ENCODE results near the gene GRK5. TPM values are rescaled to one million over a fixed set of nuclear protein-coding genes. Genes with fewer than 3 reads are reported as not detected.
"Not testable (repeated sequence)": the region's sequence is repeated elsewhere in the genome, so short reads cannot be mapped to it uniquely, and the experiment has no call there.

Gene GRK5
- total RNA-seq, 1 donor from 2014 or later = 77.6 TPM

- no peak for TF ChIP-seq CTCF (IDR thresholded peaks at IDR 0.05; ENCODE audit: partially characterized antibody, unreplicated experiment)
- Mint-ChIP-seq H3K4me1 (ENCODE audit: low read depth, unreplicated experiment) (peaks cover 7% of the 10 kb centered on the region), H3K9me3 (ENCODE audit: unreplicated experiment) (peaks cover 17% of the 10 kb centered on the region), H3K27me3 (ENCODE audit: unreplicated experiment) (peaks cover 8% of the 10 kb centered on the region), H3K4me3 (ENCODE audit: unreplicated experiment) (no peak overlapping the region), H3K27ac (ENCODE audit: unreplicated experiment) (no peak overlapping the region), H3K36me3 (ENCODE audit: unreplicated experiment) (peaks cover 31% of the 10 kb centered on the region)
- no peak for DNase-seq
Observed at GRCh38 chr10:119429771-119430170, 222.4 kb downstream of the GRK5 start.

GRCh38 chr10:119431034-119431772 is 223.8 kb downstream of the GRK5 start:
- Mint-ChIP-seq H3K36me3 (ENCODE audit: unreplicated experiment) (peaks cover 34% of the 10 kb centered on the region), H3K4me1 (ENCODE audit: low read depth, unreplicated experiment) (no peaks in the 10 kb centered on the region), H3K9me3 (ENCODE audit: unreplicated experiment) (peaks cover 24% of the 10 kb centered on the region), H3K4me3 (ENCODE audit: unreplicated experiment) (no peak overlapping the region), H3K27ac (ENCODE audit: unreplicated experiment) (no peak overlapping the region), H3K27me3 (ENCODE audit: unreplicated experiment) (peaks cover 3% of the 10 kb centered on the region)
- TF ChIP-seq CTCF (IDR thresholded peaks at IDR 0.05; ENCODE audit: partially characterized antibody, unreplicated experiment) = no peak
- DNase-seq = no peak

GRCh38 chr10:119431773-119432135 is 224.4 kb downstream of the GRK5 start:
- H3K27me3 Mint-ChIP-seq (ENCODE audit: unreplicated experiment) = peaks cover 3% of the 10 kb centered on the region
- H3K4me1 Mint-ChIP-seq (ENCODE audit: low read depth, unreplicated experiment) = no peaks in the 10 kb centered on the region
- no peak for TF ChIP-seq CTCF (IDR thresholded peaks at IDR 0.05; ENCODE audit: partially characterized antibody, unreplicated experiment)
- peaks cover 34% of the 10 kb centered on the region for H3K36me3 Mint-ChIP-seq (ENCODE audit: unreplicated experiment)
- H3K9me3 Mint-ChIP-seq (ENCODE audit: unreplicated experiment) = peaks cover 24% of the 10 kb centered on the region
- no peak overlapping the region for H3K4me3 Mint-ChIP-seq (ENCODE audit: unreplicated experiment)
- H3K27ac Mint-ChIP-seq (ENCODE audit: unreplicated experiment) = no peak overlapping the region
- no peak for DNase-seq

- not testable (repeated sequence) for H3K4me3 Mint-ChIP-seq (ENCODE audit: unreplicated experiment); H3K27me3 Mint-ChIP-seq (ENCODE audit: unreplicated experiment); DNase-seq; H3K27ac Mint-ChIP-seq (ENCODE audit: unreplicated experiment); H3K4me1 Mint-ChIP-seq (ENCODE audit: low read depth, unreplicated experiment)
- Mint-ChIP-seq H3K36me3 (ENCODE audit: unreplicated experiment) (peaks cover 37% of the 10 kb centered on the region), H3K9me3 (ENCODE audit: unreplicated experiment) (peaks cover 25% of the 10 kb centered on the region)
Observed at GRCh38 chr10:119434942-119435341, 227.6 kb downstream of the GRK5 start.

- TF ChIP-seq CTCF (IDR thresholded peaks at IDR 0.05; ENCODE audit: partially characterized antibody, unreplicated experiment) = no peak
- H3K4me1 Mint-ChIP-seq (ENCODE audit: low read depth, unreplicated experiment) = peaks cover 12% of the 10 kb centered on the region
- no peak overlapping the region for H3K4me3 Mint-ChIP-seq (ENCODE audit: unreplicated experiment)
- no peak for DNase-seq
- peaks cover 27% of the 10 kb centered on the region for H3K9me3 Mint-ChIP-seq (ENCODE audit: unreplicated experiment)
- peaks cover 6% of the 10 kb centered on the region for H3K27me3 Mint-ChIP-seq (ENCODE audit: unreplicated experiment)
- no peak overlapping the region for H3K27ac Mint-ChIP-seq (ENCODE audit: unreplicated experiment)
- H3K36me3 Mint-ChIP-seq (ENCODE audit: unreplicated experiment) = peaks cover 36% of the 10 kb centered on the region
Observed at GRCh38 chr10:119438717-119439116, 231.3 kb downstream of the GRK5 start.

All from glutamatergic neuron (in vitro differentiated cells).